A549 (cell line): ENCODE data around the gene XYLT1. TPM values are rescaled to one million over a fixed set of nuclear protein-coding genes. Genes with fewer than 3 reads are reported as not detected.

Experiments used
- ATAC-seq, 2 experiments: fragments of 200-7000 bp in 1 of 2; fragments of >200 bp in 1 of 2; cut with Nextera tagmentation in 1 of 2; cut with Tn5 transposase in 1 of 2; 3 replicates each; pipeline versions ENCODE4 v1.8.0 to v1.9.1; 2018 to 2020; ENCODE audit warnings: mild to moderate bottlenecking in 1 of 2, moderate library complexity in 1 of 2
- CTCF ChIA-PET: fragments of 300-600 bp; sonication (Branson Sonifier 250); formaldehyde crosslinking; extraction: SDS; loops from one replicate; lab custom pipeline; 2021; ENCODE audit warnings: antibody characterized with exemption, inconsistent platforms; lab: Yijun Ruan, JAX
- POLR2A ChIA-PET: fragments of 350-600 bp; formaldehyde crosslinking; extraction: SDS; loops from one replicate; lab custom pipeline; 2021; ENCODE audit warnings: antibody characterized with exemption, inconsistent platforms; lab: Yijun Ruan, JAX
- DNase-seq, 2 experiments: peaks; one replicate each; pipeline versions ENCODE4 v3.0.0 to v3.0.0-alpha.2; 2011 to 2016; ENCODE audit warnings: low read depth in 1 of 2, low spot score in 1 of 2
- FAIRE-seq: peaks from 2 replicates; lab custom pipeline; 2011; peaks lifted over from hg19 to GRCh38; lab: Jason Lieb, UNC
- H3K27ac ChIP-seq, 2 experiments: fragments of >200 bp; sonication (Bioruptor Twin); formaldehyde crosslinking; 3 replicates each; pipeline ENCODE4 v1.5.1; 2016 to 2017
- H3K4me1 ChIP-seq: fragments of >200 bp; sonication (Bioruptor Twin); formaldehyde crosslinking; 3 replicates; pipeline ENCODE4 v1.6.1; 2016
- H3K4me2 ChIP-seq: fragments of >200 bp; sonication (Bioruptor Twin); formaldehyde crosslinking; 3 replicates; pipeline ENCODE4 v1.6.1; 2016
- H3K4me3 ChIP-seq: fragments of >200 bp; sonication (Bioruptor Twin); formaldehyde crosslinking; 3 replicates; pipeline ENCODE4 v1.5.1; 2016
- H3K9me3 ChIP-seq: fragments of >200 bp; sonication (Bioruptor Twin); formaldehyde crosslinking; 3 replicates; pipeline ENCODE4 v1.6.1; 2016
- CBX8 ChIP-seq: fragments of 200-600 bp; sonication (generic); IDR thresholded peaks from 2 replicates; pipeline ENCODE4 v1.6.1; 2016
- CEBPB ChIP-seq, 2 experiments: fragments of >200 bp in 1 of 2; sonication (Bioruptor Twin) in 1 of 2; formaldehyde crosslinking in 1 of 2; IDR thresholded peaks; 2 replicates each; pipeline ENCODE4 v1.6.1; 2012 to 2016
- EHMT2 ChIP-seq: fragments of 200-600 bp; sonication (generic); IDR thresholded peaks from 2 replicates; pipeline ENCODE4 v1.6.1; 2016; ENCODE audit warnings: antibody characterized with exemption, low read depth, mild to moderate bottlenecking, moderate library complexity
- EP300 ChIP-seq, 2 experiments: fragments of >200 bp; sonication (Bioruptor Twin); formaldehyde crosslinking; IDR thresholded peaks; 2 replicates in 1 of 2; 3 replicates in 1 of 2; pipeline ENCODE4 v1.6.1; 2016 to 2017
- FOSL2 ChIP-seq, 2 experiments: fragments of 450-650 bp in 1 of 2; fragments of >200 bp in 1 of 2; sonication (Bioruptor Twin) in 1 of 2; formaldehyde crosslinking; IDR thresholded peaks; 2 replicates each; pipeline versions ENCODE4 v1.5.0 to v1.6.1; 2016 to 2020; ENCODE audit warnings: mild to moderate bottlenecking in 1 of 2, moderate library complexity in 1 of 2
- FOXS1 ChIP-seq: fragments of 250-450 bp; sonication (Bioruptor Pico); IDR thresholded peaks from 2 replicates; pipeline ENCODE4 v1.5.0; 2020; ENCODE audit warnings: mild to moderate bottlenecking, moderate library complexity
- HOXA7 ChIP-seq: fragments of 250-450 bp; sonication (Bioruptor Pico); IDR thresholded peaks from 2 replicates; pipeline ENCODE4 v1.5.0; 2020; ENCODE audit warnings: mild to moderate bottlenecking, moderate library complexity
- HOXB13 ChIP-seq: fragments of 250-450 bp; sonication (Bioruptor Pico); IDR thresholded peaks from 2 replicates; pipeline ENCODE4 v1.5.0; 2020; ENCODE audit warnings: low read depth, mild to moderate bottlenecking, moderate library complexity
- JUN ChIP-seq, 2 experiments: fragments of >200 bp; sonication (Bioruptor Twin); formaldehyde crosslinking; IDR thresholded peaks; 2 replicates in 1 of 2; 3 replicates in 1 of 2; pipeline ENCODE4 v1.6.1; 2016 to 2017
- JUNB ChIP-seq: fragments of >200 bp; sonication (Bioruptor Twin); formaldehyde crosslinking; IDR thresholded peaks from 2 replicates; pipeline ENCODE4 v1.6.1; 2016
- MAFK ChIP-seq: fragments of 450-650 bp; IDR thresholded peaks from 2 replicates; pipeline ENCODE4 v1.6.1; 2014; ENCODE audit not compliant: partially characterized antibody
- PHF8 ChIP-seq: fragments of 200-600 bp; sonication (generic); IDR thresholded peaks from 2 replicates; pipeline ENCODE4 v1.6.1; 2016; ENCODE audit warnings: low read depth, mild to moderate bottlenecking, antibody characterized with exemption, moderate library complexity, borderline replicate concordance
- RAD21 ChIP-seq, 2 experiments: fragments of >200 bp in 1 of 2; sonication (Bioruptor Twin) in 1 of 2; formaldehyde crosslinking in 1 of 2; IDR thresholded peaks in 1 of 2; conservative IDR thresholded peaks in 1 of 2; 2 replicates in 1 of 2; 3 replicates in 1 of 2; pipeline ENCODE4 v1.6.1; 2012 to 2018; ENCODE audit warnings: inconsistent platforms in 1 of 2
- RNF2 ChIP-seq: fragments of 200-600 bp; sonication (generic); IDR thresholded peaks from 2 replicates; pipeline ENCODE4 v1.6.1; 2016; ENCODE audit warnings: low read depth, mild to moderate bottlenecking, antibody characterized with exemption, moderate library complexity, borderline replicate concordance
- SREBF2 ChIP-seq: fragments of 450-650 bp; IDR thresholded peaks from 2 replicates; pipeline ENCODE4 v1.6.1; 2014; ENCODE audit warnings: mild to moderate bottlenecking, moderate library complexity
- TFCP2L1 ChIP-seq: fragments of 250-450 bp; sonication (Bioruptor Pico); IDR thresholded peaks from 2 replicates; pipeline ENCODE4 v1.5.0; 2021; ENCODE audit warnings: mild to moderate bottlenecking
- TP53 ChIP-seq: fragments of 250-450 bp; sonication (Bioruptor Pico); IDR thresholded peaks from 2 replicates; pipeline ENCODE4 v1.5.0; 2021; ENCODE audit warnings: mild to moderate bottlenecking, moderate library complexity
- ZC3H11A ChIP-seq: fragments of 450-650 bp; IDR thresholded peaks from 2 replicates; pipeline ENCODE4 v1.6.1; 2014; ENCODE audit warnings: antibody characterized with exemption, mild to moderate bottlenecking
- ZFP36 ChIP-seq: fragments of 450-650 bp; IDR thresholded peaks from 2 replicates; pipeline ENCODE4 v1.6.1; 2014; ENCODE audit warnings: borderline replicate concordance; ENCODE audit not compliant: partially characterized antibody
- ZNF302 ChIP-seq: fragments of 250-450 bp; sonication (Bioruptor Pico); IDR thresholded peaks from 2 replicates; pipeline ENCODE4 v1.9.0; 2021; ENCODE audit warnings: inconsistent platforms, mild to moderate bottlenecking, moderate library complexity
- WGBS: methylation state at CpG from one replicate; pipeline ENCODE4 v1.1.6; 2017; ENCODE audit errors: missing lambda C conversion rate; 5-methylcytosine and 5-hydroxymethylcytosine counted together
- polyA plus RNA-seq, 4 experiments: library from polyadenylated mRNA; depleted of rRNA in 3 of 4; stranded (reverse); fragments of >200 nt; fragmentation: RNase III in 1 of 4; extraction: RNeasy Plus Mini Kit Qiagen cat#74134 plus additional on column Dnase treatment in 1 of 4; gene quantifications; 2 replicates in 3 of 4; 3 replicates in 1 of 4; pipeline ENCODE4 v1.2.3, GENCODE V29; 2011 to 2017
- TF ChIP-seq, protein P1 (sequence below): IDR thresholded peaks from 2 replicates; pipeline ENCODE4 v1.6.1; 2012; ENCODE audit warnings: low read depth, borderline replicate concordance
- TF ChIP-seq, protein P2 (sequence below): fragments of 250-450 bp; sonication (Bioruptor Pico); IDR thresholded peaks from 2 replicates; pipeline ENCODE4 v1.5.0; 2020; ENCODE audit warnings: low read depth, mild to moderate bottlenecking, moderate library complexity
- TF ChIP-seq, protein P3 (sequence below): fragments of >200 bp; sonication (Bioruptor Twin); formaldehyde crosslinking; IDR thresholded peaks from 2 replicates; pipeline ENCODE4 v1.6.1; 2016
- TF ChIP-seq, protein P4 (sequence below): fragments of 150-350 bp; IDR thresholded peaks from 2 replicates; pipeline ENCODE4 v1.6.1; 2014; ENCODE audit warnings: low read depth, mild to moderate bottlenecking, low read length
- TF ChIP-seq, protein P5 (sequence below): IDR thresholded peaks from 2 replicates; pipeline ENCODE4 v1.6.1; 2012

Gene XYLT1
- polyA plus RNA-seq, 2 of the 4 experiments (the other 2 are of a cell fraction) = 0.78 to 0.88 TPM

DNA sequence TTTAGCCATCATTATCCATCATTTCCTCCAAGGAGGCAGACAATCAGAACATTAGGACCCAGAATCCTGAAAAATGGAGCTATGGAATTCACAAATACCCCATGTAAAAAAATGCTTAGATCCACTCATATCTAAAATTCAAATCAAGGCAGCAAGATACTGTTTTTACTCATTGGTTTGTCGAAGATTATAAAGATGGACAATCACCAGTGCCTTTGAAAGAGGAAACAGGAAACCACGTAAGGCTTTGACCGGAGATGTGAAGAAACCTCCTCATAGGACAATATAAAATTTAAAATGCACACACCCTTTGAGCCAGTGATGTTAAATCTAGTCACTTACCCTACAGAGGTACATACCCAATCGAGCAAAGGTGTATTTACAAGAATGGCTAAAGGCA, 130.0 kb downstream of the XYLT1 start:
- TF ChIP-seq, protein P1, sequence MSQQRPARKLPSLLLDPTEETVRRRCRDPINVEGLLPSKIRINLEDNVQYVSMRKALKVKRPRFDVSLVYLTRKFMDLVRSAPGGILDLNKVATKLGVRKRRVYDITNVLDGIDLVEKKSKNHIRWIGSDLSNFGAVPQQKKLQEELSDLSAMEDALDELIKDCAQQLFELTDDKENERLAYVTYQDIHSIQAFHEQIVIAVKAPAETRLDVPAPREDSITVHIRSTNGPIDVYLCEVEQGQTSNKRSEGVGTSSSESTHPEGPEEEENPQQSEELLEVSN = no peak
- TF ChIP-seq FOSL2 (IDR thresholded peaks at IDR 0.05) (no peak), FOSL2 (CRISPR knock-in tag; IDR thresholded peaks at IDR 0.05) (no peak), EP300 (IDR thresholded peaks at IDR 0.05) (no peak), FOXS1 (CRISPR knock-in tag) (no peak), JUN (IDR thresholded peaks at IDR 0.05) (no peak), MAFK (no peak), CBX8 (no peak), TFCP2L1 (CRISPR knock-in tag) (no peak), ZNF302 (CRISPR knock-in tag) (no peak), HOXA7 (CRISPR knock-in tag) (no peak), RNF2 (no peak), HOXB13 (CRISPR knock-in tag) (no peak), CEBPB (IDR thresholded peaks at IDR 0.05) (no peak), EHMT2 (no peak), RAD21 (conservative IDR thresholded peaks at IDR 0.05 in 1 of 2, IDR thresholded peaks at IDR 0.05 in 1 of 2) (no peak)
- TF ChIP-seq, protein P2, sequence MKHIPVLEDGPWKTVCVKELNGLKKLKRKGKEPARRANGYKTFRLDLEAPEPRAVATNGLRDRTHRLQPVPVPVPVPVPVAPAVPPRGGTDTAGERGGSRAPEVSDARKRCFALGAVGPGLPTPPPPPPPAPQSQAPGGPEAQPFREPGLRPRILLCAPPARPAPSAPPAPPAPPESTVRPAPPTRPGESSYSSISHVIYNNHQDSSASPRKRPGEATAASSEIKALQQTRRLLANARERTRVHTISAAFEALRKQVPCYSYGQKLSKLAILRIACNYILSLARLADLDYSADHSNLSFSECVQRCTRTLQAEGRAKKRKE = no peak
- TF ChIP-seq, protein P3, sequence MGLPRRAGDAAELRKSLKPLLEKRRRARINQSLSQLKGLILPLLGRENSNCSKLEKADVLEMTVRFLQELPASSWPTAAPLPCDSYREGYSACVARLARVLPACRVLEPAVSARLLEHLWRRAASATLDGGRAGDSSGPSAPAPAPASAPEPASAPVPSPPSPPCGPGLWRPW = no peak
- TF ChIP-seq, protein P4, sequence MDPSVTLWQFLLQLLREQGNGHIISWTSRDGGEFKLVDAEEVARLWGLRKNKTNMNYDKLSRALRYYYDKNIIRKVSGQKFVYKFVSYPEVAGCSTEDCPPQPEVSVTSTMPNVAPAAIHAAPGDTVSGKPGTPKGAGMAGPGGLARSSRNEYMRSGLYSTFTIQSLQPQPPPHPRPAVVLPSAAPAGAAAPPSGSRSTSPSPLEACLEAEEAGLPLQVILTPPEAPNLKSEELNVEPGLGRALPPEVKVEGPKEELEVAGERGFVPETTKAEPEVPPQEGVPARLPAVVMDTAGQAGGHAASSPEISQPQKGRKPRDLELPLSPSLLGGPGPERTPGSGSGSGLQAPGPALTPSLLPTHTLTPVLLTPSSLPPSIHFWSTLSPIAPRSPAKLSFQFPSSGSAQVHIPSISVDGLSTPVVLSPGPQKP = no peak
- WGBS = 17% methylated on average over 4 of the region's 4 CpGs
- Histone ChIP-seq H3K27ac (no peak overlapping the region), H3K9me3 (no peaks in the 10 kb centered on the region), H3K4me3 (no peak overlapping the region), H3K4me2 (no peak overlapping the region), H3K4me1 (no peaks in the 10 kb centered on the region)
- POLR2A ChIA-PET = no interaction called here
- ATAC-seq (no peak), FAIRE-seq (no peak), DNase-seq (no peak)
- CTCF ChIA-PET = no interaction called here

DNA sequence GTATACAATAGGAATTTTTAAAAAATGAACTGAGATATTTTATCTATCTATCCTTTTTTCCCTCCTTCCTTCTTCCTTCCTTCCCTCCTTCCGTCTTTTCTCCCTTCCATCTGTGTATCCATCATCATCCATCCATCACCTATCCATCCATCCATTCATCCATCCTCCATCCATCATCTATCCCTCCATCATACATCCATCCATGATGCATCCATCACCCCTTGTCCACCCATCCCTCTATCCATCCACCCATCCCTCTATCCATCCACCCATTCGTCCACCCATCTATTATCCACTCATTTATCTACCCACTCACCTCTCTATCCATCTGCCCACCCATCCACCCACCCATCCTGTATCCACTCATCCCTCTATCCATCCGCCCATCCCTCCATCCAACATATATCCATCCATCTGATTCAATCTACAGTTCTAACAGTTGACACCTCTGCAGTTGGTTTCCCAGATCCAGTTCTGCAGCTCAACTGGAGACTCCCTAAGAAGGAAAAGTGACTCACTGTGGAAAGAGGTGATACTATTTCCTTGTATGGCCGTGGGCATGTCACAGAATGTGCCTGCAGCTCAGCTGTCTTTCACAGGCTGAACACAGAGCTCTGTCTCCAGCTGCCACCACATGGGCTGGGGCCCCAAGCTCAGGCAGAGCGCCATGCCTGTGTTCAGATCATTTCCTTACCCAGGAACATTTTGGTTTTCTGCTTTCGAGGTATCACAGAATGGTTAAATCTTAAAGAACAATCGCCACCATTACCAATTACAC, 130.8 kb downstream of the XYLT1 start:
- Histone ChIP-seq H3K4me2 (no peak overlapping the region), H3K9me3 (no peaks in the 10 kb centered on the region)
- no peak for FAIRE-seq
- no peak for DNase-seq
- WGBS = 16% methylated on average over 6 of the region's 7 CpGs
- ATAC-seq = no peak
- TF ChIP-seq PHF8 = no peak
- TF ChIP-seq TP53 (CRISPR knock-in tag) = no peak
- TF ChIP-seq JUNB = no peak
- TF ChIP-seq HOXA7 (CRISPR knock-in tag) = no peak
- no peak for TF ChIP-seq CEBPB (IDR thresholded peaks at IDR 0.05)
- TF ChIP-seq, protein P4 = no peak
- no peak for TF ChIP-seq ZFP36
- TF ChIP-seq JUN (IDR thresholded peaks at IDR 0.05) = no peak
- no peak for TF ChIP-seq SREBF2
- TF ChIP-seq CBX8 = no peak
- TF ChIP-seq EP300 (IDR thresholded peaks at IDR 0.05) = no peak
- TF ChIP-seq, protein P5, sequence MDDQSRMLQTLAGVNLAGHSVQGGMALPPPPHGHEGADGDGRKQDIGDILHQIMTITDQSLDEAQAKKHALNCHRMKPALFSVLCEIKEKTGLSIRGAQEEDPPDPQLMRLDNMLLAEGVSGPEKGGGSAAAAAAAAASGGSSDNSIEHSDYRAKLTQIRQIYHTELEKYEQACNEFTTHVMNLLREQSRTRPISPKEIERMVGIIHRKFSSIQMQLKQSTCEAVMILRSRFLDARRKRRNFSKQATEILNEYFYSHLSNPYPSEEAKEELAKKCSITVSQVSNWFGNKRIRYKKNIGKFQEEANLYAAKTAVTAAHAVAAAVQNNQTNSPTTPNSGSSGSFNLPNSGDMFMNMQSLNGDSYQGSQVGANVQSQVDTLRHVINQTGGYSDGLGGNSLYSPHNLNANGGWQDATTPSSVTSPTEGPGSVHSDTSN = no peak
- no peak for TF ChIP-seq HOXB13 (CRISPR knock-in tag)
- TF ChIP-seq ZC3H11A = no peak
- no peak for TF ChIP-seq ZNF302 (CRISPR knock-in tag)
- TF ChIP-seq, all 56 proteins: peak for 0
- no peak overlapping the region for H3K4me3 ChIP-seq
- no peak overlapping the region for H3K27ac ChIP-seq
- CTCF ChIA-PET = no interaction called here
- POLR2A ChIA-PET = no interaction called here
- H3K4me1 ChIP-seq = no peaks in the 10 kb centered on the region
